Measurements from ENCODE around the gene PPP1R26. TPM values are rescaled to one million over a fixed set of nuclear protein-coding genes. Genes with fewer than 3 reads are reported as not detected.

PPP1R26 gene
- total RNA-seq, 4 donors from 2014 or later: 22.3 to 29.8 (median 25.7) TPM

GRCh38 chr9:135507104-135508035 lies 27.8 kb downstream of the PPP1R26 start:
- TF ChIP-seq CTCF (IDR thresholded peaks at IDR 0.05) (no peak), POLR2A (IDR thresholded peaks at IDR 0.05) (no peak)
- no peak for DNase-seq
- H3K36me3 ChIP-seq: peaks cover 15% of the 10 kb centered on the region in 2 donors
- no peaks in the 10 kb centered on the region for H3K27me3 ChIP-seq
- peaks cover under 1 to 2% of the 10 kb centered on the region in 2 donors for H3K4me1 ChIP-seq
- no peaks in the 10 kb centered on the region for H3K9me3 ChIP-seq
- H3K27ac ChIP-seq: no peak overlapping the region
- intact Hi-C loops (cut with DNase I): no loop called here
- no peak overlapping the region for H3K4me3 ChIP-seq (replicated peaks in 1 of 3)
- 77 to 87% methylated on average over 17 to 23 of the region's 23 CpGs for WGBS, 2 donors

GRCh38 chr9:135508211-135508820 lies 28.7 kb downstream of the PPP1R26 start:
- H3K4me3 ChIP-seq (replicated peaks in 1 of 3): no peak overlapping the region
- intact Hi-C loops (cut with DNase I): no loop called here
- peaks cover 13 to 15% of the 10 kb centered on the region in 2 donors for H3K36me3 ChIP-seq
- no peaks in the 10 kb centered on the region for H3K27me3 ChIP-seq
- TF ChIP-seq POLR2A (IDR thresholded peaks at IDR 0.05): no peak
- H3K9me3 ChIP-seq: no peaks in the 10 kb centered on the region
- no peaks in the 10 kb centered on the region for H3K4me1 ChIP-seq
- H3K27ac ChIP-seq: no peak overlapping the region
- DNase-seq: no peak
- WGBS, 2 donors: 81 to 92% methylated on average over 6 to 9 of the region's 9 CpGs

- DNase-seq: no peak
- H3K27me3 ChIP-seq: no peaks in the 10 kb centered on the region
- whole genome bisulfite sequencing, 2 donors: 84 to 92% methylated on average over 2 of the region's 2 CpGs
Observed at GRCh38 chr9:135509458-135509857, 29.9 kb downstream of the PPP1R26 start.

GRCh38 chr9:135512241-135512603 lies 32.6 kb downstream of the PPP1R26 start:
- H3K27me3 ChIP-seq: no peaks in the 10 kb centered on the region
- H3K9me3 ChIP-seq: no peaks in the 10 kb centered on the region
- H3K36me3 ChIP-seq: no peaks in the 10 kb centered on the region
- H3K4me3 ChIP-seq (replicated peaks in 1 of 3): no peak overlapping the region
- WGBS, 2 donors: 72 to 76% methylated on average over 10 of the region's 10 CpGs
- intact Hi-C loops (cut with DNase I): no loop called here
- DNase-seq: no peak
- H3K27ac ChIP-seq: no peak overlapping the region
- TF ChIP-seq CTCF (IDR thresholded peaks at IDR 0.05): no peak
- TF ChIP-seq POLR2A (IDR thresholded peaks at IDR 0.05): no peak
- H3K4me1 ChIP-seq: no peaks in the 10 kb centered on the region

More at GRCh38 chr9:135509458-135509857, 29.9 kb downstream of the PPP1R26 start:
- Histone ChIP-seq H3K4me3 (replicated peaks in 1 of 3) (no peak overlapping the region), H3K36me3 (peaks cover 2 to 6% of the 10 kb centered on the region in 2 donors), H3K27ac (no peak overlapping the region), H3K9me3 (no peaks in the 10 kb centered on the region), H3K4me1 (no peaks in the 10 kb centered on the region)
- intact Hi-C loops (cut with DNase I): no loop called here
- TF ChIP-seq POLR2A (IDR thresholded peaks at IDR 0.05) (no peak), CTCF (IDR thresholded peaks at IDR 0.05) (no peak)

- intact Hi-C loops (cut with DNase I): no loop called here
- DNase-seq: no peak
- Histone ChIP-seq H3K27ac (no peak overlapping the region), H3K27me3 (no peaks in the 10 kb centered on the region), H3K36me3 (no peaks in the 10 kb centered on the region), H3K9me3 (no peaks in the 10 kb centered on the region), H3K4me1 (no peaks in the 10 kb centered on the region), H3K4me3 (replicated peaks in 1 of 3) (no peak overlapping the region)
- 61 to 65% methylated on average over 7 of the region's 7 CpGs for WGBS, 2 donors
- no peak for TF ChIP-seq CTCF (IDR thresholded peaks at IDR 0.05)
- TF ChIP-seq POLR2A (IDR thresholded peaks at IDR 0.05): no peak
Observed at GRCh38 chr9:135512904-135513303, 33.3 kb downstream of the PPP1R26 start.

Data from thyroid gland (tissue), 4 donors.